Skeletal muscle tissue (tissue), 4 donors: ENCODE results near the gene GNL3. TPM values are rescaled to one million over a fixed set of nuclear protein-coding genes. Genes with fewer than 3 reads are reported as not detected.

Experiments used
- H3K27ac ChIP-seq: one replicate; pipeline ENCODE4 v1.7.0; 2013; ENCODE audit warnings: mild to moderate bottlenecking, low read depth, low read length, inconsistent platforms
- H3K27me3 ChIP-seq, 3 donors: one replicate each; pipeline ENCODE4 v1.7.0; 2013; ENCODE audit warnings: low read length in 3 of 3; ENCODE audit not compliant: control insufficient read depth in 3 of 3, insufficient read depth in 3 of 3
- H3K36me3 ChIP-seq, 3 donors: one replicate each; pipeline ENCODE4 v1.7.0; 2013; ENCODE audit warnings: low read length in 3 of 3; ENCODE audit not compliant: control insufficient read depth in 3 of 3, insufficient read depth in 3 of 3
- H3K4me1 ChIP-seq, 3 donors: one replicate each; pipeline ENCODE4 v1.7.0; 2013; ENCODE audit warnings: low read length in 3 of 3, mild to moderate bottlenecking in 3 of 3; ENCODE audit not compliant: control insufficient read depth in 3 of 3, insufficient read depth in 3 of 3
- H3K4me3 ChIP-seq, 3 donors: one replicate each; pipeline ENCODE4 v1.7.0; 2013; ENCODE audit warnings: low read length in 3 of 3
- H3K9ac ChIP-seq, 3 donors: one replicate each; pipeline ENCODE4 v1.7.0; 2013; ENCODE audit warnings: low read length in 3 of 3, mild to moderate bottlenecking in 3 of 3, moderate library complexity in 2 of 3, low read depth in 1 of 3
- H3K9me3 ChIP-seq, 3 donors: one replicate each; pipeline ENCODE4 v1.7.0; 2013; ENCODE audit warnings: low read length in 3 of 3; ENCODE audit not compliant: control insufficient read depth in 3 of 3
- total RNA-seq: library from RNA; depleted of rRNA; stranded (reverse); fragments of >200 nt; gene quantifications from one replicate; pipeline ENCODE4 v1.2.3, GENCODE V29; 2014
- donor health status: Osteomylitis.

The GNL3 gene
- total RNA-seq, 1 donor from 2014 or later = 45.4 TPM

DNA sequence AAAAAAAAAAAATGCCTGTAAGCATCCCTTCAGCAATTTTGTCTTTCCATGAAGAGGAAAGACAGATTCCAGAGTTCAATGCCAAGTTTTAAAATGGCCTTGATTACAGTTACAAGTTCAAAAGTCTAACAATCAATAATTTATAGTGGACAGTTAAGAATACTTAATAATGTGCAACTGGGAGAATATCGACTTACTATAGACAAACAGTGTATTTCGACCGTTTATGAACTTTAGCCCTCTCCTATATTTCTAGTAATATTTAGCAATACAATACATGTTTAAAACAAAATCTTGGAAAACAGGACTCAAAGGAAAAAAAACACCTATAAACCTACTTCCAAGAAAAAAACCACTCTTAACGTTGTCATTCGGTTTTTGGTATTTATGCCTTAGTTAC, 1.6 kb upstream of the GNL3 start:
- H3K4me1 ChIP-seq = peaks cover 16 to 35% (median 24%) of the 10 kb centered on the region in 3 donors
- H3K9me3 ChIP-seq = no peaks in the 10 kb centered on the region
- H3K9ac ChIP-seq = peak overlapping the region in 2 of 3 donors; percentile 52 to 85
- no peak overlapping the region for H3K4me3 ChIP-seq
- no peak overlapping the region for H3K27ac ChIP-seq
- peaks cover 27 to 34% (median 28%) of the 10 kb centered on the region in 3 donors for H3K36me3 ChIP-seq
- H3K27me3 ChIP-seq = no peaks in the 10 kb centered on the region

DNA sequence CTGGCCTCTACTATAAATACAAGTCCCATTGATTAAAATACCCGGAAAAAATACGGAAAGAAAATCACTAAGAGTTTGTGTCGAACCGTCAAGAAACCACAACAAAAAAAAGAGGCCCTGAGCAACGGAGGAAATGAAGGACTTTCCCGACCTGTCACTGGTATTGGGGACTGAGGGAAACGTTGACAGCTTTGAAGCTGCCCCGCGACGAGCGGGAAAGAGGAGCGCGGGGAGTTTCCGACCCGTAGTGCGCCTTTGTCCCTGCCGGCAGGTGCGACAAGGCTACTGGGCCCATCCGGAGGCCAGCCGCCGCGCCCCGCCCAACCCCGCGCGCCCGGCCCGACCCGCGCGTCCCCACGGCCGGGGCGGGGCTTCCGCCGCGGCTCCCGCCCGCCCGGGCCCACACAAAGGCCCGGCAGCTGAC, 535 bp upstream of the GNL3 start:
- Histone ChIP-seq H3K9ac (peak overlapping the region; percentile 85 to 96 (median 94)), H3K27ac (peak overlapping the region; percentile 94), H3K27me3 (no peaks in the 10 kb centered on the region), H3K4me1 (peaks cover 16 to 33% (median 21%) of the 10 kb centered on the region in 3 donors), H3K36me3 (peaks cover 30 to 33% (median 30%) of the 10 kb centered on the region in 3 donors), H3K4me3 (peak overlapping the region; percentile 90 to 96 (median 92)), H3K9me3 (no peaks in the 10 kb centered on the region)

DNA sequence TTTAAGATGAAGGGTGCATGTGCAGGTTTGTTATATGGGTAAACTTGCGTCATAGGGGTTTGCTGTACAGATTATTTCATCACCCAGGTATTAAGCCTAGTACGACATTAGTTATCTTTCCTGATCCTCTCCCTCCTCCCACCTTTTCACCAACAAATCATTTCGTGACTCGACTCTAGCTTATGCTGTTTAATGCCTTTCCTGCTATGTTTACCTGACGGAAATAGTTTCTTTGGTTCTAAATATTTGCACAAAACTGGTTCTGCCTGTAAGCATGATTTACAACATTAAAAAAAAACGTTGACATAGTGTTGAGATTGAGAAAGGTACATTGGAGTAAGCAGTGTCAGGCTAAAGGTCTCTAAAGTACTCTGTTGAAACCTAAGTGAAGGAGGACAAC, 2.4 kb downstream of the GNL3 start:
- Histone ChIP-seq H3K4me1 (peaks cover 14 to 27% (median 16%) of the 10 kb centered on the region in 3 donors), H3K36me3 (peaks cover 36 to 53% (median 49%) of the 10 kb centered on the region in 3 donors), H3K27me3 (no peaks in the 10 kb centered on the region), H3K27ac (no peak overlapping the region), H3K9me3 (no peaks in the 10 kb centered on the region), H3K9ac (no peak overlapping the region), H3K4me3 (no peak overlapping the region)

DNA sequence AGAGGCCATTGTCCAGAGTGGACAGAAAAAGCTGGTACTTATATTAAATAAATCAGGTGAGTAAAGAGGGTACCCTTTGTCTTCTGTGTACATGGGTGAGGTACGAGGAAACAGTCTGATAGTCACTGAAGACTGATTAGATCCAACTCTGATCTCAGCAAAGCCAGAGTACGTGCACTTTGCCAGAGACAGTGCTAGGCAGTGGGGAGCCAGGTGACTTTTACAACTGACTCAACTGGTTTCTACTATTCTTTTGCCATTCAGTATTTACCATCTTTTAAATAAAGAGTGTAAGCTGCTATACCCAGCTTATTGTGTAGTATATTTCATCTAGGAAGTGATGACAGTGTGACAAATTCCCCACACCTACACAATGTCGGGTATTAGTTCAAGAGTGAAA, 3.3 kb downstream of the GNL3 start:
- Histone ChIP-seq H3K4me3 (no peak overlapping the region), H3K36me3 (peaks cover 43 to 61% (median 56%) of the 10 kb centered on the region in 3 donors), H3K9ac (peak overlapping the region in 1 of 3 donors; percentile 17), H3K27me3 (no peaks in the 10 kb centered on the region), H3K27ac (no peak overlapping the region), H3K9me3 (no peaks in the 10 kb centered on the region), H3K4me1 (peaks cover 14 to 18% (median 16%) of the 10 kb centered on the region in 3 donors)

DNA sequence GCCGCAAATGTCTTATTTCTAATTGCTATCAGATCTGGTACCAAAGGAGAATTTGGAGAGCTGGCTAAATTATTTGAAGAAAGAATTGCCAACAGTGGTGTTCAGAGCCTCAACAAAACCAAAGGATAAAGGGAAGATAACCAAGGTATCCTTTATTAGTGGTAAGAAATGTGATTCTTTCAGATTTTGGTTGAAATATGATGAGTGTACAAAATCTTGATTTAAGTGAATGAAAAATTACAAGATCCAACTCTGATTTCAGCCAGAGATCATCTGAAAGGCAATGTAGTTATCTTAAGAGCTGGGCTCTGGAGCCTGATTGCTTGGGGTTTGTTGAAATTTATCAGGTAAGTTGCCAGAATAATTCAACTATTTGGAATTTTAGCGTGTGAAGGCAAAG, 4.7 kb downstream of the GNL3 start:
- H3K27me3 ChIP-seq = no peaks in the 10 kb centered on the region
- no peak overlapping the region for H3K9ac ChIP-seq
- no peaks in the 10 kb centered on the region for H3K9me3 ChIP-seq
- H3K4me3 ChIP-seq = no peak overlapping the region
- H3K36me3 ChIP-seq = peaks cover 52 to 74% (median 67%) of the 10 kb centered on the region in 3 donors
- no peak overlapping the region for H3K27ac ChIP-seq
- peaks cover 8 to 11% (median 11%) of the 10 kb centered on the region in 3 donors for H3K4me1 ChIP-seq

- H3K27me3 ChIP-seq = no peaks in the 10 kb centered on the region
- no peak overlapping the region for H3K4me3 ChIP-seq
- H3K27ac ChIP-seq = no peak overlapping the region
- no peak overlapping the region for H3K9ac ChIP-seq
- H3K4me1 ChIP-seq = no peaks in the 10 kb centered on the region
- H3K36me3 ChIP-seq = peaks cover 60 to 87% (median 82%) of the 10 kb centered on the region in 3 donors
- no peaks in the 10 kb centered on the region for H3K9me3 ChIP-seq
Measured at GRCh38 chr3:52693071-52693470, 7.2 kb downstream of the GNL3 start.

- no peak overlapping the region for H3K4me3 ChIP-seq
- H3K27ac ChIP-seq = no peak overlapping the region
- H3K27me3 ChIP-seq = no peaks in the 10 kb centered on the region
- H3K36me3 ChIP-seq = peaks cover 44 to 71% (median 70%) of the 10 kb centered on the region in 3 donors
- no peak overlapping the region for H3K9ac ChIP-seq
- no peaks in the 10 kb centered on the region for H3K4me1 ChIP-seq
- H3K9me3 ChIP-seq = no peaks in the 10 kb centered on the region
Measured at GRCh38 chr3:52694528-52695189, 8.8 kb downstream of the GNL3 start.

GRCh38 chr3:52695798-52696671, 10.2 kb downstream of the GNL3 start:
- no peak overlapping the region for H3K4me3 ChIP-seq
- no peaks in the 10 kb centered on the region for H3K27me3 ChIP-seq
- H3K9ac ChIP-seq = no peak overlapping the region
- no peaks in the 10 kb centered on the region for H3K4me1 ChIP-seq
- no peak overlapping the region for H3K27ac ChIP-seq
- H3K9me3 ChIP-seq = no peaks in the 10 kb centered on the region
- H3K36me3 ChIP-seq = peaks cover 38 to 68% (median 63%) of the 10 kb centered on the region in 3 donors

DNA sequence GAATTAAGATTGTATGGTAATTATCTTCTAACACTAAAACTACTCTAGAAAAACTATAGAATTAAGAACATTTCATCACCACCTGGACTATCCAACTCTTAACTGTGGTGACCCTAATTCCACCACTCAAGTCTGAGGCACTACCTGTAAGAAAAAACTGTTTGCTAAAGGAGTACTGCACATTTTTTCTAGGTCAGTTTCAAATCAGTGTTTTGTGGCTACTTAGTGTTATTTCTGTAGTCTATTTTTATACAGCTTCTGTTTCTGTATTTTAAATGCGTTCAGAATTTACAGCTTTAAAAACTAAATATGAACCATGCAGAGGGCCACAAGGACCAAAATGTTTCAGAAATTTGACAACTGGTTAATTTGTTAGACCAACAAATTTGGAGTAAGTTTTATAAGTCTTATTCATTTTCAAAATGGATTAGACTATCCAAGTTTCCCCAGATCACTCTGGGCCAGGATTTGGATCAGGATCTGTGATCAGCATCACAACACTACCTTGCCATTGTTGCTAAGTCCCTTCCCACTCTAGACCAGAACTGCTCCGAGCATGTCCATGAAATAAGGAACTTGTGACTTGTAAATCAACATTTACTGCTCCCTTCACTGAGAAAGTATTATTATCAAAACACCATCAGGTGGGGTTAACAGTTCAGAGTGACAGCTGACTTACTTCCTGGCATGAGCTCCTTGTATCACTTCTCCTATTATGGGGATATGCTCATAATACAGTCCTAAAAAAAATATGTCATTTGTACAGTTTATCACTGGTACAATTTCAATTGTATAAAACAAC, 11.2 kb downstream of the GNL3 start:
- H3K27me3 ChIP-seq = no peaks in the 10 kb centered on the region
- peaks cover 0 to 2% (median 0%) of the 10 kb centered on the region in 3 donors for H3K4me1 ChIP-seq
- peaks cover 38 to 60% (median 59%) of the 10 kb centered on the region in 3 donors for H3K36me3 ChIP-seq
- no peak overlapping the region for H3K9ac ChIP-seq
- H3K4me3 ChIP-seq = no peak overlapping the region
- no peak overlapping the region for H3K27ac ChIP-seq
- H3K9me3 ChIP-seq = no peaks in the 10 kb centered on the region
